ENCODE results near the gene RNF227. TPM values are rescaled to one million over a fixed set of nuclear protein-coding genes. Genes with fewer than 3 reads are reported as not detected.

RNF227 gene
- total and polyA plus RNA-seq, 2 of the 13 experiments (the other 11 are each of a cell fraction or from before 2014, with no cell fraction given), result 0.20 to 0.79 TPM

DNA sequence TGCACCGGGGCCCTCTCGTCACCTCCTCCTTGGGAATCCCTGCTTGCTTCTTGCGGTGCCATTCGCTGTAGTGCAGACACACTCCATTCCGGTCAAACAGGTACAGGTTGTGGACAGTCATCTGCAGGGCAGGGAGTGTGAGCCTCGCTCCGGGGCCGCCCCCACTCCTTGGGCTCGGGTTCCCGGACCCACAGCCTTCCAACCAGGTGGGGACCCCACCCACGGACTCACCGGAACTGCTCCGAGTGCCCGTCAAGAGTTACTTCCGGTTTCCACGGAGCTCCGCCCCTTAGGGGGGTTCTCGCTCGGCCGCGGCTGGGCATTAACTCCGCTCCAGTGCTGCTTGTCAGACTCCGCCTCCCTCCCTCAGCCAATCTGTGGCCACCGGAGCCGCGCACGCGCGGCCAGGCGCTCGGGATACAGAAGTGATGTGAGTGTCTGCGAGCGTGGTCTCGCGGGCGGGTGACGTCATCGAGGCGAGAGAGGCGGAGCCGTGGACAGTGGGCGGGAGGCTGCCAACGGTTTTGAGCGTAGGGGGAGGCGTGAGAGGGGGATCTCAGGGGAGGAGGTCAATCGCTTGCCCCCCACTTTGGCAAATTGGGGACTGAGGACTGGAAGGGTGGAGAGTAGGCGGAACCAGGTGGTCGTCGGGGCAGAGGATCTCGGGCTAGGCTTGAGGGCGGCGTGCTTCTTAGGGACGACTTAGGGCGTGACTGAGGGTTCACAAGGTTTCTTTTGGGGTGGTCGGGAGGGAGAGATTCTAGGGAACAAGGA, 15.8 kb upstream of the RNF227 start, which contains the start of the genes CNTROB and TRAPPC1 (continued):
- TF ChIP-seq ZBTB40 (IDR thresholded peaks at IDR 0.05) (peak; percentile 58), ZBTB40 (CRISPR knock-in tag; IDR thresholded peaks at IDR 0.05) (no peak; the same call in 1 of the 2 replicates), TAF1 (CRISPR knock-in tag; IDR thresholded peaks at IDR 0.05) (peak; percentile 28; the same call in 1 of the 2 replicates), ARID3A (IDR thresholded peaks at IDR 0.05; ENCODE audit: low read depth, low read length) (no peak), ZNF614 (CRISPR knock-in tag; IDR thresholded peaks at IDR 0.05; ENCODE audit: borderline replicate concordance) (0 out of 2 replicates have a peak, but pooled peaks have one; percentile 29), ZFP1 (CRISPR knock-in tag; IDR thresholded peaks at IDR 0.05) (no peak), ZNF567 (CRISPR knock-in tag; IDR thresholded peaks at IDR 0.05; ENCODE audit: borderline replicate concordance) (no peak), ZNF230 (CRISPR knock-in tag; IDR thresholded peaks at IDR 0.05) (0 out of 2 replicates have a peak, but pooled peaks have one; percentile 54), ZNF33A (CRISPR knock-in tag; IDR thresholded peaks at IDR 0.05; ENCODE audit: borderline replicate concordance) (no peak), ARID4A (CRISPR knock-in tag; IDR thresholded peaks at IDR 0.05; ENCODE audit: borderline replicate concordance) (peak; percentile 75), HNRNPK (IDR thresholded peaks at IDR 0.05; ENCODE audit: low read depth, low read length, poor library complexity, severe bottlenecking) (no peak), ZBTB20 (CRISPR knock-in tag; IDR thresholded peaks at IDR 0.05; ENCODE audit: borderline replicate concordance, low read depth) (peak; percentile 33; the same call in 1 of the 2 replicates)
